Calu3 (cell line): ENCODE results near the gene PRSS23. TPM values are rescaled to one million over a fixed set of nuclear protein-coding genes. Genes with fewer than 3 reads are reported as not detected.

Experiments
- BruUV-seq: library from RNA; stranded (reverse); fragments of 400-500 nt; replicated peaks from 2 replicates; lab custom pipeline; 2021; lab: Mats Ljungman, UMichigan
- CTCF ChIA-PET: fragments of 300-600 bp; sonication (Branson Sonifier 250); formaldehyde crosslinking; loops from one replicate; lab custom pipeline; 2022; ENCODE audit warnings: antibody characterized with exemption; lab: Charles Lee
- DNase-seq: peaks from one replicate; pipeline ENCODE4 v3.0.0; 2022
- H3K27ac Mint-ChIP-seq: one replicate; pipeline ENCODE4 v1.8.0; 2022; ENCODE audit warnings: mixed read lengths; ENCODE audit not compliant: unreplicated experiment
- H3K27me3 Mint-ChIP-seq: one replicate; pipeline ENCODE4 v1.8.0; 2022; ENCODE audit warnings: mixed read lengths; ENCODE audit not compliant: unreplicated experiment
- H3K36me3 Mint-ChIP-seq: one replicate; pipeline ENCODE4 v1.8.0; 2022; ENCODE audit warnings: mild to moderate bottlenecking, moderate library complexity, mixed read lengths; ENCODE audit not compliant: insufficient read depth, unreplicated experiment
- H3K4me1 Mint-ChIP-seq: one replicate; pipeline ENCODE4 v1.8.0; 2022; ENCODE audit warnings: mild to moderate bottlenecking, low read depth, mixed read lengths; ENCODE audit not compliant: unreplicated experiment
- H3K4me3 Mint-ChIP-seq: one replicate; pipeline ENCODE4 v1.8.0; 2022; ENCODE audit warnings: mild to moderate bottlenecking, low read depth, moderate library complexity, mixed read lengths; ENCODE audit not compliant: unreplicated experiment
- H3K9me3 Mint-ChIP-seq: one replicate; pipeline ENCODE4 v1.8.0; 2022; ENCODE audit warnings: low read depth, mixed read lengths; ENCODE audit not compliant: unreplicated experiment
- CTCF ChIP-seq: fragments of 200-600 bp; IDR thresholded peaks from one replicate; pipeline ENCODE4 v1.8.0; 2022; ENCODE audit warnings: antibody characterized with exemption; ENCODE audit not compliant: unreplicated experiment
- intact Hi-C: fragments of 100-400 bp; cut with micrococcal nuclease; formaldehyde crosslinking; loops from one replicate; pipeline ENCODE4 v1.10.0; 2022; ENCODE audit not compliant: unreplicated experiment
- total RNA-seq: library from RNA; stranded (reverse); gene quantifications from 2 replicates; pipeline ENCODE4 v1.2.3, GENCODE V29; 2022

The PRSS23 gene
- total RNA-seq, 1 experiment from 2014 or later: 13.9 TPM

DNA sequence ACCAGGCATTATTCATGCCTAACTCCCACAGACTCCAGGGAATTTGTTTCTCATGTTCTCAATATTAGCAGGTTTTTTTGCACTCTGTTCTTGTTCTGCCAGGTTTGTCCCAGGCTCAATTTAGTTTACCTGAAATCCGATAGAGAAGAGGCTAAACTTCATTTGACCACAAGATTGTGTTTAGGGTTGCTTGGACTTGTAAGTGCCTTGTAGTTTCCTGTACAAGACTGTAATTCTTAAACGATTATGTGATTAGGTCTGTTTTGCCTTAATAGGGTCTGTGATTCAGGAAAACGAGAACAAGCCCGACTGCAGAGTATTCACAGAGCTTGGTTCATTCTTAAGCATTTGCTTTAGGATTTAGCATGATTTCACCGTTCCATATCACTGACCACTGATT is 1.8 kb downstream of the PRSS23 start:
- CTCF ChIA-PET: no interaction called here
- Mint-ChIP-seq H3K27me3 (no peaks in the 10 kb centered on the region), H3K36me3 (peaks cover 16% of the 10 kb centered on the region), H3K9me3 (no peaks in the 10 kb centered on the region), H3K4me3 (peak overlapping the region; percentile 74), H3K27ac (no peak overlapping the region), H3K4me1 (peaks cover 10% of the 10 kb centered on the region)
- no peak for TF ChIP-seq CTCF
- intact Hi-C loops: loop anchor here (5.0 kb wide), 1 partner anchor 60 kb away; no protein-coding TSS in a partner anchor
- BruUV-seq: no TSS peak
- DNase-seq: no peak

DNA sequence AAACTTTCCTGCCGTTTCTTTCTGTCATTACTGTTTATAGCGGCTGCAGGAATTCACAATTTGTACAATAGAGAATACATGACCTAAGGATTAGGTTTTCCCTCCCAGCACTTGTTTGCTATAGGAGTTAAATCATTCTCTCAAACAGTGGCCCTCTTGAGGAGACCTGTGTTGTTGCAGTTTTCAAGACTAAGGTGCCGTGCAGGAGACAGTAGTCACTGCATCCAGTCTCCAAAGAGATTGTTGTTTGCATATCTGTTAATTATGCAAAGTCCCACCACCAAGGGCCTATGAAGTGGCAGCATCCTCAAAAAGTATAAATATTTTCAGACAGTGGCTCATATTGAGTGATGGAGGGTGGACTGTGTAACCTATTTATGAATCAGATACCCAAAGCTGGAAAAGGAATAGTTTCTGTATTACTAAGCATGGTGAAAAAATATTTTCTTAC is 2.3 kb downstream of the PRSS23 start:
- TF ChIP-seq CTCF: no peak
- Mint-ChIP-seq H3K4me3 (peak overlapping the region; percentile 74), H3K4me1 (peaks cover 10% of the 10 kb centered on the region), H3K27ac (no peak overlapping the region), H3K36me3 (peaks cover 16% of the 10 kb centered on the region), H3K27me3 (no peaks in the 10 kb centered on the region), H3K9me3 (no peaks in the 10 kb centered on the region)
- CTCF ChIA-PET: no interaction called here
- BruUV-seq: no TSS peak
- intact Hi-C loops: loop anchor here (5.0 kb wide), 1 partner anchor 60 kb away; no protein-coding TSS in a partner anchor
- peak; percentile 25 for DNase-seq

GRCh38 chr11:86803136-86804045 is 3.0 kb downstream of the PRSS23 start:
- peaks cover 10% of the 10 kb centered on the region for H3K4me1 Mint-ChIP-seq
- no peak overlapping the region for H3K4me3 Mint-ChIP-seq
- CTCF ChIA-PET: no interaction called here
- no TSS peak for BruUV-seq
- intact Hi-C loops: loop anchor here (5.0 kb wide), 1 partner anchor 61 kb away; no protein-coding TSS in a partner anchor
- no peak overlapping the region for H3K27ac Mint-ChIP-seq
- no peaks in the 10 kb centered on the region for H3K9me3 Mint-ChIP-seq
- no peak for TF ChIP-seq CTCF
- H3K27me3 Mint-ChIP-seq: no peaks in the 10 kb centered on the region
- no peak for DNase-seq
- H3K36me3 Mint-ChIP-seq: peaks cover 16% of the 10 kb centered on the region

- no peaks in the 10 kb centered on the region for H3K9me3 Mint-ChIP-seq
- intact Hi-C loops: loop anchor here (5.0 kb wide), 1 partner anchor 63 kb away; no protein-coding TSS in a partner anchor
- H3K27ac Mint-ChIP-seq: no peak overlapping the region
- TF ChIP-seq CTCF: no peak
- H3K4me1 Mint-ChIP-seq: peaks cover 10% of the 10 kb centered on the region
- no peaks in the 10 kb centered on the region for H3K27me3 Mint-ChIP-seq
- no peak overlapping the region for H3K4me3 Mint-ChIP-seq
- DNase-seq: no peak
- CTCF ChIA-PET: no interaction called here
- no TSS peak for BruUV-seq
- H3K36me3 Mint-ChIP-seq: peaks cover 12% of the 10 kb centered on the region
Observed at GRCh38 chr11:86804951-86805350, 4.6 kb downstream of the PRSS23 start.
